DOHH2 (cell line): ENCODE data around the gene KRTAP19-8.

ENCODE experiments used
- H3F3A ChIP-seq: fragments of 200-600 bp; sonication (generic), shearing (Covaris generic); 2 replicates; pipeline ENCODE4 v1.6.0; 2016; ENCODE audit warnings: antibody characterized with exemption, mild to moderate bottlenecking; ENCODE audit not compliant: control insufficient read depth, insufficient read depth
- H3K27ac ChIP-seq: fragments of 200-600 bp; sonication (generic); 2 replicates; pipeline ENCODE4 v1.5.1; 2014; ENCODE audit warnings: low read depth, mild to moderate bottlenecking, low read length, moderate library complexity
- H3K27me3 ChIP-seq: fragments of 200-600 bp; sonication (generic); 2 replicates; pipeline ENCODE4 v1.6.1; 2014; ENCODE audit warnings: mild to moderate bottlenecking, low read length, mixed read lengths; ENCODE audit not compliant: control insufficient read depth
- H3K36me3 ChIP-seq: fragments of 200-600 bp; sonication (generic); 2 replicates; pipeline ENCODE4 v1.6.1; 2014; ENCODE audit warnings: mild to moderate bottlenecking, low read length, moderate library complexity, mixed read lengths; ENCODE audit not compliant: control insufficient read depth
- H3K4me1 ChIP-seq: fragments of 200-600 bp; sonication (generic); 2 replicates; pipeline ENCODE4 v1.6.1; 2014; ENCODE audit warnings: mild to moderate bottlenecking, low read length, mixed read lengths; ENCODE audit not compliant: control insufficient read depth
- H3K4me2 ChIP-seq: fragments of 200-600 bp; sonication (generic); 2 replicates; pipeline ENCODE4 v1.6.0; 2014; ENCODE audit warnings: mild to moderate bottlenecking, low read length, moderate library complexity
- H3K4me3 ChIP-seq: fragments of 200-600 bp; sonication (generic); 2 replicates; pipeline ENCODE4 v1.5.1; 2014; ENCODE audit warnings: mild to moderate bottlenecking, low read length, mixed read lengths
- H3K79me2 ChIP-seq: fragments of 200-600 bp; sonication (generic); 2 replicates; pipeline ENCODE4 v1.6.1; 2014; ENCODE audit warnings: mild to moderate bottlenecking, low read length, mixed read lengths; ENCODE audit not compliant: control insufficient read depth
- H3K9me2 ChIP-seq: fragments of 200-600 bp; sonication (generic); replicated peaks from 2 replicates; pipeline ENCODE4 v1.6.1; 2014; ENCODE audit warnings: mild to moderate bottlenecking, low read length, mixed read lengths; ENCODE audit not compliant: control insufficient read depth
- H3K9me3 ChIP-seq: fragments of 200-600 bp; sonication (generic); 2 replicates; pipeline ENCODE4 v1.6.1; 2014; ENCODE audit warnings: antibody characterized with exemption, low read length, mixed read lengths; ENCODE audit not compliant: control insufficient read depth, insufficient read depth
- H4K20me1 ChIP-seq: fragments of 200-600 bp; sonication (generic); 2 replicates; pipeline ENCODE4 v1.6.0; 2014; ENCODE audit warnings: low read depth, mild to moderate bottlenecking, antibody characterized with exemption, low read length, moderate library complexity; ENCODE audit not compliant: control insufficient read depth, insufficient read depth
- EZH2phosphoT487 ChIP-seq: fragments of 200-600 bp; sonication (generic); IDR thresholded peaks from 2 replicates; pipeline ENCODE4 v1.6.1; 2017; ENCODE audit warnings: borderline replicate concordance, mild to moderate bottlenecking, antibody characterized with exemption, low read length, moderate library complexity, mixed read lengths
- TF ChIP-seq, protein P1 (sequence below): fragments of 200-600 bp; sonication (generic); IDR thresholded peaks from one replicate; pipeline ENCODE4 v1.5.1; 2014; ENCODE audit warnings: antibody characterized with exemption, mild to moderate bottlenecking, low read depth, low read length; ENCODE audit not compliant: poor library complexity, severe bottlenecking

The KRTAP19-8 gene

GRCh38 chr21:31012133-31013089 lies 25.9 kb downstream of the KRTAP19-8 start:
- Histone ChIP-seq H3K4me2 (no peak overlapping the region), H3K79me2 (no peaks in the 10 kb centered on the region), H3K27me3 (no peaks in the 10 kb centered on the region), H3F3A (no peaks in the 10 kb centered on the region), H3K36me3 (no peaks in the 10 kb centered on the region), H4K20me1 (no peaks in the 10 kb centered on the region), H3K27ac (no peak overlapping the region), H3K4me3 (no peak overlapping the region), H3K9me2 (no peaks in the 10 kb centered on the region), H3K4me1 (no peaks in the 10 kb centered on the region), H3K9me3 (no peaks in the 10 kb centered on the region)
- TF ChIP-seq, protein P1, sequence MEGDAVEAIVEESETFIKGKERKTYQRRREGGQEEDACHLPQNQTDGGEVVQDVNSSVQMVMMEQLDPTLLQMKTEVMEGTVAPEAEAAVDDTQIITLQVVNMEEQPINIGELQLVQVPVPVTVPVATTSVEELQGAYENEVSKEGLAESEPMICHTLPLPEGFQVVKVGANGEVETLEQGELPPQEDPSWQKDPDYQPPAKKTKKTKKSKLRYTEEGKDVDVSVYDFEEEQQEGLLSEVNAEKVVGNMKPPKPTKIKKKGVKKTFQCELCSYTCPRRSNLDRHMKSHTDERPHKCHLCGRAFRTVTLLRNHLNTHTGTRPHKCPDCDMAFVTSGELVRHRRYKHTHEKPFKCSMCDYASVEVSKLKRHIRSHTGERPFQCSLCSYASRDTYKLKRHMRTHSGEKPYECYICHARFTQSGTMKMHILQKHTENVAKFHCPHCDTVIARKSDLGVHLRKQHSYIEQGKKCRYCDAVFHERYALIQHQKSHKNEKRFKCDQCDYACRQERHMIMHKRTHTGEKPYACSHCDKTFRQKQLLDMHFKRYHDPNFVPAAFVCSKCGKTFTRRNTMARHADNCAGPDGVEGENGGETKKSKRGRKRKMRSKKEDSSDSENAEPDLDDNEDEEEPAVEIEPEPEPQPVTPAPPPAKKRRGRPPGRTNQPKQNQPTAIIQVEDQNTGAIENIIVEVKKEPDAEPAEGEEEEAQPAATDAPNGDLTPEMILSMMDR = no peak
- no peak for TF ChIP-seq EZH2phosphoT487

- TF ChIP-seq, protein P1 = no peak
- TF ChIP-seq EZH2phosphoT487 = no peak
- no peaks in the 10 kb centered on the region for H3K79me2 ChIP-seq
- no peak overlapping the region for H3K4me2 ChIP-seq
- H4K20me1 ChIP-seq = no peaks in the 10 kb centered on the region
- no peaks in the 10 kb centered on the region for H3K27me3 ChIP-seq
- H3K9me2 ChIP-seq = no peaks in the 10 kb centered on the region
- H3F3A ChIP-seq = no peaks in the 10 kb centered on the region
- H3K36me3 ChIP-seq = no peaks in the 10 kb centered on the region
- no peaks in the 10 kb centered on the region for H3K9me3 ChIP-seq
- no peak overlapping the region for H3K4me3 ChIP-seq
- no peak overlapping the region for H3K27ac ChIP-seq
- no peaks in the 10 kb centered on the region for H3K4me1 ChIP-seq
Measured at GRCh38 chr21:31011412-31011811, 26.9 kb downstream of the KRTAP19-8 start.

DNA sequence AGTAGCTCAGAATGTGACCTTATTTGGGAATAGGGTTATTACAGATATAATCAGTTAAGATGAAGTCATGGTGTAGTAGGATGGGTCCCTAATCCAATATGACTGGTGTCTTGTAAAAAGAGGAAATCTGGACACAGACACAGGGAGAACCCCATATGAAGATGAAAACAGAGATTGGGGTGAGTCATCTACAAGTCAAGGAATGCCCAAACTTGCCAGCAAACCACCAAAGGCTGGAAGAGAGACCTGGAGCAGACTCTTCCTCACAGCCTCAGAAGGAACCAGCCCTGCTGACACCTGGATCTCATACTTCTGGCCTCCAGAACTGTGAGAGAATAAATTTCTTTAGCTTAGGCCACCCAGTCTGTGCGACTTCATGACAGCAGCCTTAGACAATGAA lies 29.9 kb downstream of the KRTAP19-8 start:
- TF ChIP-seq EZH2phosphoT487 = no peak
- TF ChIP-seq, protein P1 = no peak
- H3K4me3 ChIP-seq = no peak overlapping the region
- no peaks in the 10 kb centered on the region for H3K36me3 ChIP-seq
- H3K27ac ChIP-seq = no peak overlapping the region
- H4K20me1 ChIP-seq = no peaks in the 10 kb centered on the region
- no peaks in the 10 kb centered on the region for H3K9me2 ChIP-seq
- no peaks in the 10 kb centered on the region for H3K27me3 ChIP-seq
- no peaks in the 10 kb centered on the region for H3K9me3 ChIP-seq
- H3F3A ChIP-seq = no peaks in the 10 kb centered on the region
- H3K79me2 ChIP-seq = no peaks in the 10 kb centered on the region
- H3K4me1 ChIP-seq = no peaks in the 10 kb centered on the region
- H3K4me2 ChIP-seq = no peak overlapping the region
